ENCODE measurements around the gene PLEKHO2. TPM values are rescaled to one million over a fixed set of nuclear protein-coding genes. Genes with fewer than 3 reads are reported as not detected.

The PLEKHO2 gene
- total RNA-seq, 2 experiments from 2014 or later, result 12.0 to 24.5 TPM

- peak; percentile 86 for DNase-seq (ENCODE audit: low spot score)
- TF ChIP-seq CTCF (conservative IDR thresholded peaks at IDR 0.05; ENCODE audit: low read length) (no peak), EZH2phosphoT487 (IDR thresholded peaks at IDR 0.05; ENCODE audit: borderline replicate concordance, low read depth, low read length) (no peak)
- Histone ChIP-seq H3K79me2 (ENCODE audit: insufficient read depth, low read depth, low read length) (no peaks in the 10 kb centered on the region), H4K20me1 (ENCODE audit: insufficient read depth, low read length) (no peaks in the 10 kb centered on the region), H3K4me1 (ENCODE audit: insufficient read depth, low read length, poor library complexity, severe bottlenecking) (peaks cover 62% of the 10 kb centered on the region), H3K9me2 (ENCODE audit: insufficient read depth, low read length) (no peaks in the 10 kb centered on the region), H3K4me2 (ENCODE audit: low read length) (peak overlapping the region; percentile 96), H3K27ac (ENCODE audit: low read depth, low read length, poor library complexity, severe bottlenecking) (peak overlapping the region; percentile 95), H3K36me3 (ENCODE audit: insufficient read depth, low read length) (no peaks in the 10 kb centered on the region), H2AFZ (ENCODE audit: low read length) (peak overlapping the region; percentile 33; the same call in 1 of the 2 replicates), H3K4me3 (ENCODE audit: low read depth, low read length, poor library complexity, severe bottlenecking) (peak overlapping the region; percentile 72), H3K9me3 (ENCODE audit: low read length) (no peaks in the 10 kb centered on the region)
- ChIA-PET CTCF (ENCODE audit: unreplicated experiment) (interaction anchor here (0.5 to 1.1 kb wide), 5 partner anchors 10 to 114 kb away, joined by 3 to 5 read pairs (median 3); no protein-coding TSS in a partner anchor), POLR2A (interaction anchor here (0.6 to 2.6 kb wide), 13 partner anchors 9 to 410 kb away, joined by 3 to 21 read pairs (median 5); partner anchors contain the start of genes PIF1, PLEKHO2 and RNU5B-1)
- BruUV-seq (replicated peaks), result no TSS peak
- intact Hi-C loops (cut with micrococcal nuclease; ENCODE audit: unreplicated experiment), result loop anchor here (1.0 to 10.0 kb wide), 4 partner anchors 53 to 1420 kb away; partner anchors contain the start of genes PIF1, PLEKHO2 and RNU5A-1
Observed at GRCh38 chr15:64894395-64895056, 52.8 kb downstream of the PLEKHO2 start.

- Histone ChIP-seq H3K79me2 (ENCODE audit: insufficient read depth, low read depth, low read length) (no peaks in the 10 kb centered on the region), H3K9me2 (ENCODE audit: insufficient read depth, low read length) (no peaks in the 10 kb centered on the region), H2AFZ (ENCODE audit: low read length) (peak overlapping the region; percentile 33; the same call in 1 of the 2 replicates), H3K9me3 (ENCODE audit: low read length) (no peaks in the 10 kb centered on the region), H3K27ac (ENCODE audit: low read depth, low read length, poor library complexity, severe bottlenecking) (peak overlapping the region; percentile 95), H3K4me3 (ENCODE audit: low read depth, low read length, poor library complexity, severe bottlenecking) (peak overlapping the region; percentile 72), H3K36me3 (ENCODE audit: insufficient read depth, low read length) (no peaks in the 10 kb centered on the region), H3K4me2 (ENCODE audit: low read length) (peak overlapping the region; percentile 96), H4K20me1 (ENCODE audit: insufficient read depth, low read length) (no peaks in the 10 kb centered on the region), H3K4me1 (ENCODE audit: insufficient read depth, low read length, poor library complexity, severe bottlenecking) (peaks cover 62% of the 10 kb centered on the region)
- no peak for TF ChIP-seq EZH2phosphoT487 (IDR thresholded peaks at IDR 0.05; ENCODE audit: borderline replicate concordance, low read depth, low read length)
- TF ChIP-seq CTCF (conservative IDR thresholded peaks at IDR 0.05; ENCODE audit: low read length), result peak; percentile 51; the same call in 1 of the 2 replicates
- intact Hi-C loops (cut with micrococcal nuclease; ENCODE audit: unreplicated experiment), result loop anchor here (10.0 kb wide), 1 partner anchor 1421 kb away; no protein-coding TSS in a partner anchor
- peak; percentile 82 for DNase-seq (ENCODE audit: low spot score)
- no TSS peak for BruUV-seq (replicated peaks)
- ChIA-PET POLR2A (interaction anchor here (1.5 to 2.6 kb wide), 4 partner anchors 8 to 69 kb away, joined by 5 to 21 read pairs (median 14); partner anchors contain the start of gene PIF1), CTCF (ENCODE audit: unreplicated experiment) (interaction anchor here (0.5 to 1.0 kb wide), 2 partner anchors 62 to 113 kb away, joined by 3 read pairs; no protein-coding TSS in a partner anchor)
Observed at GRCh38 chr15:64895285-64896065, 53.8 kb downstream of the PLEKHO2 start.
